HG02885 (cell line): ENCODE results near the gene PLCL1.
"Not testable (repeated sequence)": the region's sequence is repeated elsewhere in the genome, so short reads cannot be mapped to it uniquely, and the experiment has no call there.

Experiments used
- ATAC-seq: cut with Tn5 transposase; IDR thresholded peaks from one replicate; pipeline ENCODE4 v1.9.1; 2021; ENCODE audit warnings: mild to moderate bottlenecking; ENCODE audit not compliant: unreplicated experiment, poor library complexity

The PLCL1 gene

DNA sequence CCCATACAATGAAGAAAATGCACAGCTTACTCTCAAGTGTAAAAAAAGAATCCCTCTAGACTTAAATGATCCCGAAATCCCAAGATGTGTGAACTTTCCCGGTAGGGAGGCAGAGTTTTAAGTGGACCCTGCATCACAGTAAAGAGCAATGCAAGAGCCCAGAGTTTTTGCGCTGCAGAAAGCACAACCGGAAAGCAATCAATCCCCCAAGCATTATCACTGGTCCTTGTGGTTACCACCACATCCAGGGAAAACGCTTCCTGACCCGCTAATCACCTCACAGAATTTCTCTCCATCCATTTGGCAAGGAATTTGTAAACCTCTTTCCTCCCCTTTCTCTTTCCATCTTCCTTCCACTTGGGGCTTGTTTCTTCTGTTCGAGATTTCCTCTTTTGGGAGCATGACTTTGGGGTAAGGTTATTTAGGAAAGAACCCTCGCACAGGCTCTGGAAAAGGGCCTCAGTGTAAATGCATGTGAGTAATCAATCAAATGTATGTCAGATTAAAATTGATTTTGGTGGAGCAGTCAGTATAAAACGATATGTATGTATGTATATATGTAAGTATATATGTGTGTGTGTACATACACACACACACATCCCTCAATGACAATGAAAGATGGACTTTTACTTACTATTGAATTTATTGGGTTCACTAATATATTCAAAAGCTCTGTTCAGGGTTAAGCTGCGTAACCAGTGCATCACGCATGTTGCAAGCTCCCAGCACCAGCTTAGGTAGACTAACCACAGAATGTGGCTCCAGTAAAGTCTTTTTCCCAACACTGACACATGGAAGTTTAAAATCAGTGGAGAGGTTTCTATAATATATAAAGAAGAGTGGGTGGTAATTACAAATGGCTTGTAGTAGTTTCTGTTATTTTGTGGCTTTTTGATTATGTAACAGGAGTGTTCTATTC, 1.6 kb downstream of the PLCL1 start:
- ATAC-seq: no peak

GRCh38 chr2:197809064-197809463, 4.7 kb downstream of the PLCL1 start:
- no peak for ATAC-seq

DNA sequence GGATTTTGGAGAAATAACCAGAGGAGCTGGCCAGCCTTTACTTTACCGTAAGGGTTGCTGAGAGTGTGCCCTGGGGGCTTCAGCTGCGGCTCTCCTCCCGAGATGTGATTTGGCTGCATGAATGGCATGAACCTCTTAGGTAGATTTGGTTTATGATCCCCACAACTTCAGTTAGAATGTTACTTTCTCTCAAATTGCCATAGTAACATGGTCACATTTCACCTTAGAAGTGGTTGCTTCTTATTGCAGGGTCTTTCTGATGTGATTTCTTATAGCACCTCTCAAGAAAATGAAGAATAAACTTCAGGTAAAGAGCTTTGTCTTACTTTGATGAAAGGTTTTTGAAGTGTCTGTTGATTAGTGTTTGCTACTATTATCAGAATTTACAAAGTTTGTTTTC, 5.6 kb downstream of the PLCL1 start:
- ATAC-seq: no peak

GRCh38 chr2:197810491-197810890, 6.1 kb downstream of the PLCL1 start:
- no peak for ATAC-seq

DNA sequence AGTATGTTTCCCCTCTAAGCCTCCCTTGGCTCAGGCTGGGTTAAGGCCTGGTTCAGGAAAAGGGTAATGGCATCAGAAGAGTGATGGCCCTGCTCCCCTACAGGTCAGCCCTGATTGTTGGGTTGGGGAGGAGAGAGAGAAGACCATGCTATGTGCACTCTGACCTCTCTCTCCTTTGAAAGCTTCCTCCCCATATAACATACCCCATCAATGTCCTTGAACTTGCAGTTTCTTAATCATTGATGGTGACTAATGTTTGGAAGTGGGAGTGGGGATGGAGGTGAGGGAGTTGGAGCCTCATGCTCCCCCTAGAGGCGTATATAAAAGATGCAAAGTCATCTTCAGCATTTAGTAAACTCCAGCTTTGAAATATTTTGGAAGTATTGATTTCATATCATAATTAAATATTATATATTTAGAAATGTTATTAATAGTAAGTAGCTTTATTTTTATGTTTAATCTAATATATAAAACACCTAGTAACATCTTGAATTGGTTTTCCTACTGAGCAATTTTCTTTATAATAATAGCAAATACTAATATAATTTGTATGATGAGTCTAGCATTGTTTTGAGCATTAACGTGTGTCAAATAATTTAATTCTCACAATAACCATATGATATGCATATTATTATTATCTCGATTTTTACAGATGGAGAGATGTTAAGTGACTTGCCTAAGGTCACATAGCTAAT, 8.8 kb downstream of the PLCL1 start:
- peak; percentile 53 for ATAC-seq

DNA sequence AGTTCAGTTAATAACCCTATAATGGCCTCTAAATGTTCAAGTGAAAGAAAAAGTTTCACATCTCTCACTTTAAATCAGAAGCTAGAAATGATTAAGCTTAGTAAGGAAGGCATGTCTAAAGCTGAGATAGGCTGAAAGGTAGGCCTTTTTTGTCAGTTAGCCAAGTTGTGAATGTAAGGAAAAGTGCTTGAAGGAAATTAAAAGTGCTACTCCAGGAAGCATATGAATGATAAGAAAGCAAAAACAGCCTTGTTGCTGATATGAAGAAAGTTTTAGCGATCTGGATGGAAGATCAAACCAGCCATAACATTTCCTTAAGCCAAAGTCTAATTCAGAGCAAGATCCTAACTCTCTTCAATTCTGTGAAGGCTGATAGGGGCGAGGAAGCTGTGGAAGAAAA, 10.1 kb downstream of the PLCL1 start:
- ATAC-seq: no peak

DNA sequence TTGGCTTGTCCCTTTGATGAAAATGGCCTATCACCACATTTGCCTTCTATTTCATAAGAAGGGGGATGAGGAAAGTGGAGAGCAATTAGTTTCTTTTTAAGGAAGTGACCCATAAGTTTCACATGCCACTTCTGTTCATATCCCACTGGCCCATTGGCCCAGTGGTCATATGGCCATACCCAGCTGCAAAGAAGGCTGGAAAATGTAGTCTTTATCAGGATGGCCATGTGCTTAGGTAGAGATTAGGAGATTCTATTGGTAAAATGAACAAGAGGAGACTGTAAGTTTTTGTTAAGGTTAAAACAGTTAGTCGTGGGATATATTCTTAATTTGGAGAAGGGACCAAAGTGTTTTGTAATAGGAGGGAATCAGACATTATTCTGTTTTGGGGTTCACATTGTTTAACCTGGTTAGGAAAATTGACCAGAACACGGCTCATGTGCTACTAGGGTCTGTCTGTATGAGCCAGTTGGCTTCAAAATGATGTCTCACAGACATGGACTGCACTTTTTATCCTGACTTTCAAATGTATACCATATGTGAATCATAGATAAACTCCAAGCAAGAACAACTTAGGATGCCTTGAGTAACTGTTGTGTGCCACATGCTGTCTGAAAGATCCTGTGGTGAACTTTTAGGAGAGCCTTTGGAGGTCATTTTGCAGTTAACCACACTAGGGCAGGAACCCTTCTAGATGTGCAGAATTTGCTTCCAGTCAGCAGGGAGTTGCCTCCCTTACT, 17.3 kb downstream of the PLCL1 start:
- ATAC-seq: no peak

GRCh38 chr2:197822333-197822732, 17.9 kb downstream of the PLCL1 start:
- no peak for ATAC-seq

DNA sequence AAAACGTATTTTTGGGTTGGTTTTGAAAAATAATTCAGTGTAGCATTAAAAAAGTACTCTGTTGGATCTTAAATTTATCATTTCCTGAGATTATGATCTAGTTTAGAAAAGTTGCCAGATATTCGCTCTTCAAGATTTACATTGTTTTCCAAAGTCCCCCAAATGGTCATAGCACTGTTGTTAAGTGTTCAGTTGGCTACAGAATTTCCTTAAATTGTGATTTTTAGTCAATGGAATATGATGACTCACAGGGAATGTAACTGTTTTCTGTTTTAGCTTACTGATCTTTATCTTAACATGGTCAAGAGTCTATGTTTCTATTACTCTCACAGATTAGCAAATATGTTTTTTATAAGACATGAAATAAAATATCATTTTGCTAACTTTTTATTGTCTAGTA, 23.2 kb downstream of the PLCL1 start:
- ATAC-seq: no peak

DNA sequence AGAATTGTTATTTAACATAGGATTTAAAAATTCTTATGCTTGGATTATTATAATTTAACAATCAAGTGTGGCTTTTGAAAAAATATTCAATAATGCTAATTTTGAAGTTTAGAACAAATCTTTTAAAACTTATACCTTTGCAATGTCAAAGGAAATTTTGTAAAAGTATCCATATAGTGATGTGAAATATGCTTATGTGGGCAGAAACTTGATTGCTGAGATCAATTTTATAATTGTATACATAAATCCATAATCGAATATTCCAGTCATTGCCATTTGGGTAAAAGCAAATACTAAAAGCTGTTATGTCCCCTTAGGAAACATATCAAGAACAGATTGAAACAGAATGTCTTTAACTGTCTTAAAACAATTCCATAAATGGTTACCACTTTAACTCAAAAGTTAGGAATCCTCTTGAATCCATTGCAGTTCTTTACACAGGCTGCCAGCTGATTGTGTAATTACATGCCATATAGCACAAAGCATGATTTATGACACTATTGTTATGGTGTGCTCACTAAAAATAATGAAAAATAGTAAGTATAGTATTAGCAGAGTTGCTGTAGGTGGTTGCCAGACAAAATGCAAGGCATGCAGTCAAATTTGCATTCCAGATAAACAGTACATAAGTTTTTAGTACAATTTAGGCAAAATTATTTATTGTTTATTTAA, 24.2 kb downstream of the PLCL1 start:
- ATAC-seq: no peak

GRCh38 chr2:197834771-197835170, 30.4 kb downstream of the PLCL1 start:
- not testable (repeated sequence) for ATAC-seq

GRCh38 chr2:197835293-197835692, 30.9 kb downstream of the PLCL1 start:
- no peak for ATAC-seq

DNA sequence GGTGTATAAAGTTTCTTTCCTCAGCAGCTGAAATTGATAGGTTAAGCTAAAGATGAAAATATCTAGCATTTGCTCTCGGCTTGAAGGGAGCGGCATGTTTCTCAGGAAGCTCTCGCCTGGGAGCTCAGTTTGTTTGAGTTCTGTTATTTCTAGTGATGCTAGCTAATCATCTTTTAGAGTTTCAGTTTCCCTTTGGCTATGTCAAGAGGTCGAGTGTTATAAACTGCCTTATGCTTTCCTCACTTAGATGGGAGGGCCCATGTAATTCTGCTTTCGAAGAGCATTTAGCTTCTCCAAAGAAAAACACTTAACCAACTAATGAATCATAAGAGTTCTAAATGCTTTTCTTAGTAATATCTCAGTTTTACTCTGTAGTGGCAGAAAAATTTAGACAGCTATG, 33.6 kb downstream of the PLCL1 start:
- peak; percentile 98 for ATAC-seq

DNA sequence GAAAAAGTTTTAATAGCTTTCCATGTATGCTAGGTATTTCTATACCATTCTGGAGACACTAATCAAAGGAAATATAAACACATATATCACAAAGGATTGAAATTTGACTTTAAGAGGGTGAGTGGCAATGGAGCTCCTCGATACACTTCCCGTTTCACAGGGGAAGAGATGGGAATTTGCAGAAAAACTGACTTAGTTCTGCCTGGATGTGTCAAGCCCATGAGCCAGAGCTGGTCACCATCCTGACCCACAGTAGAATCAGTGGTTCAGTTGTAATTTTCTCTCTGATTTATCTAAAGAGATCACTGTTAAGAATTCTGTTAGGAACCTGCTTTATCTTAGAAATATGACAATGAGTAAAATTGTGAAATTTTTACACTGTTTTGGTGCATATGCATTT, 34.2 kb downstream of the PLCL1 start:
- ATAC-seq: peak; percentile 21

GRCh38 chr2:197839327-197839726, 34.9 kb downstream of the PLCL1 start:
- ATAC-seq: no peak

DNA sequence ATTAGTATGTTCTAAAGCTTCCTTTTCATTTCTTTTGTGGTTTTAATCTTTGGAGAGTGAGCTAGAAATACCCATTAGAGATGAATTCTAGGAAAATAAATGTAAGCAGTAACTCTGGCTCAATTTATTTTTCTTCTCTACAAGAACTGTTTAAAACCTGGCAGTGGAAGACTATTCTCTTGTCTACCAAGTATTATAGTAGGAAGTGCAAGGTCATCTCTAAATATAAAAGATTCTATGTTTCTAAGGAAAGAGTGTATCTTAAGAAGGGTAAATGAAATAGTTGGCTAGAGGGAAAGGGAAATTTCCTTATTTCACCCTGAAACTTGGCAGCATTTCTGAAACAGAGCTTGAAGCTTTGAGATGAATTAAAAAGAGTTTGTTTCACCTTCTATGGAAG, 35.5 kb downstream of the PLCL1 start:
- ATAC-seq: no peak

DNA sequence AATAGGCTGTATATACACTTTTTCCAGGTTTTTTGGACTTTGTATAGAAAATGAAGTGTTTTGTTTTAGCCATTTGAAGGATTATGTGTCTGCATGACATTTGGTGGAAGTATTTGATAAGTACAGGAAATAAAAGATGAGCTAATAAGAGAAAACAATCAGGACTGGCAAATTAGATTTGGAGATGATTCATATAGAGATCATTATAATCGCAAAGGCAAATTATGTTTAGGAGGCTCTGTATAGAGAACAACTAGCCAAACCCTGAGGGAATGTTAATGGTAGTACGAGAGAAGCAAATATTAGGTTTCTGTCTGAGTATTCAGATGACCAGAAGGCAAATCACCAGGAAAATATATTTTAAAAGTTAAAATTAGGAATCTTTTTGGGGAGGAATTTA, 41.7 kb downstream of the PLCL1 start:
- no peak for ATAC-seq

DNA sequence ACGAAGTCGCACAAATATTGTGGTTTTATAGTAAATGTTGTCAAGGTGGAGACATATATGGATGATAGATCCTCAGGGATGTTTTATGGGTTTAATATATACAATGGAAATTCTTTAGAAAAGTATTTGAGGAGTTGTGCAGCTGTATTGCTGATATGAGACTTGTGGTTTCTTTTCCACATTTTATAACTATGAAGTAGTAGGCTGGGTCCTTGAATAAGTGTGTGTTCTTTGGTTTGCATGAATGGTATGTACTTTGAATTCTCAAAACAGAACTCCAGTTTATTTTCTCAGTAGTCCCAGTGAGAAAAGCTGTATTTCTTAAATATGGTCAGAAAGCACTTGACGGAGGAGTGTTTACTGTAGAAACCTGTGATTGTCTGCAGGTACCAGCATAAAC, 42.4 kb downstream of the PLCL1 start:
- no peak for ATAC-seq

GRCh38 chr2:197847651-197848401, 43.4 kb downstream of the PLCL1 start:
- no peak for ATAC-seq

- no peak for ATAC-seq
Measured at GRCh38 chr2:197848602-197849001, 44.2 kb downstream of the PLCL1 start.
